ENCODE measurements around the gene COL6A5. TPM values are rescaled to one million over a fixed set of nuclear protein-coding genes. Genes with fewer than 3 reads are reported as not detected.

COL6A5 gene
- total RNA-seq, 1 experiment from 2014 or later: not detected

DNA sequence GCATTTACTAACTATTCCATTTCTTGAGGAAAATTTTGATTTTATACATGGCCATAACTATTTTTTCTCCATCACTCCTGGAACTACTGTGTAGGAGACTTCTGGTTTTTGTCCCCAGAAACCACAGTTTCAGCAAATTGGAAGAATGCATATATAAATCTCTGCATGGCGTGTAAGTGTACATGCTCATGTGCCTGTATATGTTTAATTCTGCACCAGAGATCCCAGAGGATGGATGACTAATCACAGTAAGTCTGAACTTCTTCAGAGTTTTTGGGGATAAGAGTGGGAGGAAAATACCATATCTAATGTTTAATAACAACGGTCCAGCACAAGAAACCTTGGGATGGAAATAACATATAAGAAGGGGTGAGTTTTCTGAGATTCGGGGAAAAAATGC lies 160.6 kb downstream of the COL6A5 start:
- no TSS peak for BruUV-seq (replicated peaks)
- no peaks in the 10 kb centered on the region for H4K20me1 ChIP-seq (ENCODE audit: insufficient read depth)
- H3K4me2 ChIP-seq (ENCODE audit: low read length): no peak overlapping the region
- H3K27me3 ChIP-seq (ENCODE audit: insufficient read depth, low read length): peaks cover 72% of the 10 kb centered on the region
- no peak for ATAC-seq
- H3K27ac ChIP-seq (ENCODE audit: low read depth, low read length): no peak overlapping the region
- TF ChIP-seq TCF7L2 (IDR thresholded peaks at IDR 0.05; ENCODE audit: borderline replicate concordance, extremely low read depth, insufficient read depth, insufficient read length) (no peak), CBX3 (IDR thresholded peaks at IDR 0.05; ENCODE audit: low read depth) (no peak), EGR1 (IDR thresholded peaks at IDR 0.05; ENCODE audit: low read depth) (no peak), ZNF274 (IDR thresholded peaks at IDR 0.05; ENCODE audit: low read depth, low read length) (no peak), SP1 (IDR thresholded peaks at IDR 0.05; ENCODE audit: low read depth) (no peak), ELF1 (IDR thresholded peaks at IDR 0.05; ENCODE audit: borderline replicate concordance, low read depth) (no peak), POLR2A (IDR thresholded peaks at IDR 0.05; ENCODE audit: borderline replicate concordance, extremely low read depth, insufficient read depth, insufficient read length) (no peak)
- TF ChIP-seq, protein P1, sequence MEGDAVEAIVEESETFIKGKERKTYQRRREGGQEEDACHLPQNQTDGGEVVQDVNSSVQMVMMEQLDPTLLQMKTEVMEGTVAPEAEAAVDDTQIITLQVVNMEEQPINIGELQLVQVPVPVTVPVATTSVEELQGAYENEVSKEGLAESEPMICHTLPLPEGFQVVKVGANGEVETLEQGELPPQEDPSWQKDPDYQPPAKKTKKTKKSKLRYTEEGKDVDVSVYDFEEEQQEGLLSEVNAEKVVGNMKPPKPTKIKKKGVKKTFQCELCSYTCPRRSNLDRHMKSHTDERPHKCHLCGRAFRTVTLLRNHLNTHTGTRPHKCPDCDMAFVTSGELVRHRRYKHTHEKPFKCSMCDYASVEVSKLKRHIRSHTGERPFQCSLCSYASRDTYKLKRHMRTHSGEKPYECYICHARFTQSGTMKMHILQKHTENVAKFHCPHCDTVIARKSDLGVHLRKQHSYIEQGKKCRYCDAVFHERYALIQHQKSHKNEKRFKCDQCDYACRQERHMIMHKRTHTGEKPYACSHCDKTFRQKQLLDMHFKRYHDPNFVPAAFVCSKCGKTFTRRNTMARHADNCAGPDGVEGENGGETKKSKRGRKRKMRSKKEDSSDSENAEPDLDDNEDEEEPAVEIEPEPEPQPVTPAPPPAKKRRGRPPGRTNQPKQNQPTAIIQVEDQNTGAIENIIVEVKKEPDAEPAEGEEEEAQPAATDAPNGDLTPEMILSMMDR (IDR thresholded peaks at IDR 0.05 in 2 of 3, conservative IDR thresholded peaks at IDR 0.05 in 1 of 3; ENCODE audit: borderline replicate concordance in 1 of 3, insufficient read depth in 1 of 3, low read depth in 2 of 3, low read length in 2 of 3): no peak
- TF ChIP-seq, protein P2, sequence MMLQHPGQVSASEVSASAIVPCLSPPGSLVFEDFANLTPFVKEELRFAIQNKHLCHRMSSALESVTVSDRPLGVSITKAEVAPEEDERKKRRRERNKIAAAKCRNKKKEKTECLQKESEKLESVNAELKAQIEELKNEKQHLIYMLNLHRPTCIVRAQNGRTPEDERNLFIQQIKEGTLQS (IDR thresholded peaks at IDR 0.05): no peak
- H2AFZ ChIP-seq (ENCODE audit: low read depth, low read length, poor library complexity, severe bottlenecking): no peak overlapping the region
- no peak overlapping the region for H3K4me3 ChIP-seq (replicated peaks in 1 of 2; ENCODE audit: low read depth in 1 of 2, low read length in 2 of 2)
- H3K36me3 ChIP-seq (ENCODE audit: control insufficient read depth in 1 of 2, insufficient read depth in 2 of 2, low read length in 2 of 2): no peaks in the 10 kb centered on the region
- ChIA-PET CTCF (no interaction called here), POLR2A (no interaction called here), RAD21 (ENCODE audit: low non-redundant PET in 1 of 2, low total read pairs in 2 of 2, uncharacterized antibody in 2 of 2, unreplicated experiment in 2 of 2) (no interaction called here)
- intact Hi-C loops (cut with micrococcal nuclease): no loop called here
- H3K9ac ChIP-seq (ENCODE audit: low read length): no peak overlapping the region
- H3K9me3 ChIP-seq (ENCODE audit: control insufficient read depth in 1 of 2, insufficient read depth in 1 of 2, low read depth in 1 of 2, low read length in 2 of 2): no peaks in the 10 kb centered on the region
- no peak for DNase-seq (ENCODE audit: low read depth, low spot score)
- H3K4me1 ChIP-seq (ENCODE audit: control insufficient read depth in 1 of 2, insufficient read depth in 2 of 2, low read length in 2 of 2): no peaks in the 10 kb centered on the region
- H3K9me2 ChIP-seq (ENCODE audit: insufficient read depth): no peaks in the 10 kb centered on the region
- no peaks in the 10 kb centered on the region for H3K79me2 ChIP-seq (ENCODE audit: insufficient read depth, low read length)

DNA sequence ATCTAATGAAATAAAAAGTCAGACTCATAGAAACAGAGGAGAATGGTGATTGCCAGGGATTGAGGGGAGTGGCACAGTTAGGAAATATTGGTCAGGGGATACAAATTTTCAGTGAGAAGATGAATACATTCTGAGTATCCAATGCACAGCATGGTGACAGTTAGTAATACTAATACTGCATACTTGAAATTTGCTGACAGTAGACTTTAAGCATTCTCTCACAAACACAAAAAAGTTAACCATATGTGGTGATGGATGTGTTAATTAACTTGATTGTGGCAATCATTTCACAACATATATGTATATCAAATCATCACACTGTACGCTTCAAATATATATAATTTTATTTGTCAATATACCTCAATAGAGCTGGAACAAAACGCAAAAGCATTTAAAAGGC lies 162.3 kb downstream of the COL6A5 start:
- Histone ChIP-seq H3K9ac (ENCODE audit: low read length) (no peak overlapping the region), H3K79me2 (ENCODE audit: insufficient read depth, low read length) (no peaks in the 10 kb centered on the region), H2AFZ (ENCODE audit: low read depth, low read length, poor library complexity, severe bottlenecking) (no peak overlapping the region), H3K9me2 (ENCODE audit: insufficient read depth) (no peaks in the 10 kb centered on the region), H3K36me3 (ENCODE audit: control insufficient read depth in 1 of 2, insufficient read depth in 2 of 2, low read length in 2 of 2) (no peaks in the 10 kb centered on the region), H4K20me1 (ENCODE audit: insufficient read depth) (no peaks in the 10 kb centered on the region), H3K4me2 (ENCODE audit: low read length) (no peak overlapping the region), H3K9me3 (ENCODE audit: control insufficient read depth in 1 of 2, insufficient read depth in 1 of 2, low read depth in 1 of 2, low read length in 2 of 2) (no peaks in the 10 kb centered on the region), H3K4me3 (replicated peaks in 1 of 2; ENCODE audit: low read depth in 1 of 2, low read length in 2 of 2) (no peak overlapping the region), H3K27me3 (ENCODE audit: insufficient read depth, low read length) (peaks cover 75% of the 10 kb centered on the region), H3K4me1 (ENCODE audit: control insufficient read depth in 1 of 2, insufficient read depth in 2 of 2, low read length in 2 of 2) (no peaks in the 10 kb centered on the region), H3K27ac (ENCODE audit: low read depth, low read length) (no peak overlapping the region)
- ChIA-PET CTCF (no interaction called here), POLR2A (no interaction called here), RAD21 (ENCODE audit: low non-redundant PET in 1 of 2, low total read pairs in 2 of 2, uncharacterized antibody in 2 of 2, unreplicated experiment in 2 of 2) (no interaction called here)
- DNase-seq (ENCODE audit: low read depth, low spot score): no peak
- intact Hi-C loops (cut with micrococcal nuclease): no loop called here
- BruUV-seq (replicated peaks): no TSS peak
- ATAC-seq: no peak
- TF ChIP-seq CBX3 (IDR thresholded peaks at IDR 0.05; ENCODE audit: low read depth) (no peak), POLR2A (IDR thresholded peaks at IDR 0.05; ENCODE audit: borderline replicate concordance, extremely low read depth, insufficient read depth, insufficient read length) (no peak), FOSL1 (IDR thresholded peaks at IDR 0.05; ENCODE audit: low read depth) (no peak), ZFX (IDR thresholded peaks at IDR 0.05) (no peak), ELF1 (IDR thresholded peaks at IDR 0.05; ENCODE audit: borderline replicate concordance, low read depth) (no peak), RAD21 (IDR thresholded peaks at IDR 0.05; ENCODE audit: low read depth) (no peak)
- TF ChIP-seq, protein P3, sequence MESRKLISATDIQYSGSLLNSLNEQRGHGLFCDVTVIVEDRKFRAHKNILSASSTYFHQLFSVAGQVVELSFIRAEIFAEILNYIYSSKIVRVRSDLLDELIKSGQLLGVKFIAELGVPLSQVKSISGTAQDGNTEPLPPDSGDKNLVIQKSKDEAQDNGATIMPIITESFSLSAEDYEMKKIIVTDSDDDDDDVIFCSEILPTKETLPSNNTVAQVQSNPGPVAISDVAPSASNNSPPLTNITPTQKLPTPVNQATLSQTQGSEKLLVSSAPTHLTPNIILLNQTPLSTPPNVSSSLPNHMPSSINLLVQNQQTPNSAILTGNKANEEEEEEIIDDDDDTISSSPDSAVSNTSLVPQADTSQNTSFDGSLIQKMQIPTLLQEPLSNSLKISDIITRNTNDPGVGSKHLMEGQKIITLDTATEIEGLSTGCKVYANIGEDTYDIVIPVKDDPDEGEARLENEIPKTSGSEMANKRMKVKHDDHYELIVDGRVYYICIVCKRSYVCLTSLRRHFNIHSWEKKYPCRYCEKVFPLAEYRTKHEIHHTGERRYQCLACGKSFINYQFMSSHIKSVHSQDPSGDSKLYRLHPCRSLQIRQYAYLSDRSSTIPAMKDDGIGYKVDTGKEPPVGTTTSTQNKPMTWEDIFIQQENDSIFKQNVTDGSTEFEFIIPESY (IDR thresholded peaks at IDR 0.05; ENCODE audit: extremely low read depth, insufficient replicate concordance, low read length): no peak
- TF ChIP-seq, protein P1 (IDR thresholded peaks at IDR 0.05 in 2 of 3, conservative IDR thresholded peaks at IDR 0.05 in 1 of 3; ENCODE audit: borderline replicate concordance in 1 of 3, insufficient read depth in 1 of 3, low read depth in 2 of 3, low read length in 2 of 3): no peak
- TF ChIP-seq, protein P2 (IDR thresholded peaks at IDR 0.05): no peak
